AML-193 (cell line): Measurements from ENCODE around the gene PAK1.

ENCODE experiments used
- DNase-seq, 2 experiments: peaks; one replicate each; lab custom pipeline; 2025; lab: John Stamatoyannopoulos, UW

The PAK1 gene

GRCh38 chr11:77436506-77436905 is 37.4 kb downstream of the PAK1 start:
- DNase-seq, result no peak

- DNase-seq, result no peak
Measured at GRCh38 chr11:77435972-77436371, 37.9 kb downstream of the PAK1 start.

GRCh38 chr11:77431813-77432212 is 42.1 kb downstream of the PAK1 start:
- no peak for DNase-seq

- no peak for DNase-seq
Measured at GRCh38 chr11:77428598-77428997, 45.3 kb downstream of the PAK1 start.

GRCh38 chr11:77425346-77425745 is 48.5 kb downstream of the PAK1 start:
- no peak for DNase-seq

GRCh38 chr11:77424644-77425043 is 49.2 kb downstream of the PAK1 start:
- no peak for DNase-seq

GRCh38 chr11:77423624-77424023 is 50.3 kb downstream of the PAK1 start:
- no peak for DNase-seq

GRCh38 chr11:77422687-77423086 is 51.2 kb downstream of the PAK1 start:
- DNase-seq, result no peak

GRCh38 chr11:77421041-77421723 is 52.7 kb downstream of the PAK1 start:
- no peak for DNase-seq

GRCh38 chr11:77418971-77419597 is 54.8 kb downstream of the PAK1 start:
- peak; percentile 58 to 76 for DNase-seq

GRCh38 chr11:77418155-77418970 is 55.5 kb downstream of the PAK1 start:
- DNase-seq, result peak; percentile 70 to 76

- no peak for DNase-seq
Measured at GRCh38 chr11:77416357-77416756, 57.5 kb downstream of the PAK1 start.

- no peak for DNase-seq
Measured at GRCh38 chr11:77413850-77414460, 59.9 kb downstream of the PAK1 start.

- no peak for DNase-seq
Measured at GRCh38 chr11:77412814-77413213, 61.1 kb downstream of the PAK1 start.

GRCh38 chr11:77411717-77412441 is 62.0 kb downstream of the PAK1 start:
- DNase-seq, result peak; percentile 78 to 80

- peak; percentile 29 to 46 for DNase-seq
Measured at GRCh38 chr11:77411137-77411707, 62.7 kb downstream of the PAK1 start.

GRCh38 chr11:77410076-77410827 is 63.6 kb downstream of the PAK1 start:
- DNase-seq, result peak; percentile 15 to 26

GRCh38 chr11:77409046-77409445 is 64.8 kb downstream of the PAK1 start:
- peak in 1 of 2 experiments; percentile 11 for DNase-seq

GRCh38 chr11:77407613-77408012 is 66.3 kb downstream of the PAK1 start:
- DNase-seq, result peak; percentile 45 to 52

GRCh38 chr11:77406396-77406795 is 67.5 kb downstream of the PAK1 start:
- no peak for DNase-seq

- no peak for DNase-seq
Measured at GRCh38 chr11:77403211-77403610, 70.7 kb downstream of the PAK1 start.
